GM19099 (cell line): Measurements from ENCODE around the gene GTF2A1.

Source experiments
- POLR2A ChIP-seq: IDR thresholded peaks from 3 replicates; pipeline ENCODE4 v1.6.1; 2011; ENCODE audit warnings: low read depth; ENCODE audit not compliant: insufficient read length; ENCODE audit errors: extremely low read depth

GTF2A1 gene

DNA sequence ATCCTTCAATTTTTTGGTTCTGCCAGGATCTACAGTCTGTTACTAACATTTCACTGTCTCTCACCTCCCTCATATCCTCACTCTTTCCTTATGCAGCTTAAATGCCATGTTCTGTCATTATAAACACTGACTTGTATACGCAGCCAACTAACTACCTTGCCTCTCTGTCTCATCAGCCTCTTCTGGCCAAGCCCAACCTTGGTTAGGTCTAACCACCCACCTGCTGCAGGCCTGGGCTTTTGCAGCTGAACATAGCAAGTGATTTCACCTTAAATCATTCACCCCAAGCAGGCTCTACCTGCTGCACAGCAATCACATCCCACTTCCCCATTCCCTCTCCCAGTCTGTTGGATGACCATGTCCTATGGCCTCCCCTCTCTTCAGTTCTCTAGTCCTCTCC is 91.5 kb downstream of the GTF2A1 start:
- TF ChIP-seq POLR2A, result no peak

DNA sequence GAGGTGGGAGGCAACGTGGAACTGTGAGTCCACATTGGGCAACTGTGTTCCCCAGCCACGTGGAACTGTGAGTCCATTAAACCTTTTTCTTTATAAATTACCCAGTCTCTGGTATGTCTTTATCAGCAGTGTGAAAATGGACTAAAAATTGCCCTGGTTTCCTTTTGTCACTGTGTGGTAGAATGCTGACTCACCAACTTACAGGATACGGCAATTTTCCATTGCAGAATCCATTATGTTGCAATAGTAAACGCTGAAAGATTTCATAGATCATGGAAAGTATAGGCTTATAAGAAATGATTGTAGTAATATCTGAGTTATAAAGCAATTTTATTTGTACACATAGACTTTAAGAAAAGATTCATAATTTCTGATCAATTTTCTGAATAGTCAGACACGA is 93.0 kb downstream of the GTF2A1 start:
- TF ChIP-seq POLR2A, result no peak

DNA sequence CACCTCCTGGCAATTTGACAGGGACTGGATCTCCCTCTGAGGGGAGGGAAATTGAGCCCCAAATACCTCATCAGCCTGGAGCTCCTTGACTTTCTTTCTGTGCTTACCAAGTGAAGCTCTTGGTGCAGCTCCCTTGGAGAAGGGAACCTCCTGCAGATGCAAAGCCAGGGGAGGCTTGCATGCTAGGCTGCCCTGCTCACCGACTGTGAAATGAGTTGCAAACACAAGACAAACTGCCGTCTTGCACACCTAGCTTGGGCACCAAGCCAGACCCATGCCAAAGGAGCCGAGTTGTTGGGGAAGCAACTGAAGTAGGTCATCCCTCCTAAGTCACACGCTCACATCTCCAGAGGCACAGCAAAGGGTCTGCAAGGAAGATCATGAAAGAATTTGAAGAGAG is 95.2 kb downstream of the GTF2A1 start:
- TF ChIP-seq POLR2A, result no peak
